Heart left ventricle (tissue), 16 donors: ENCODE data around the gene ARID2. TPM values are rescaled to one million over a fixed set of nuclear protein-coding genes. Genes with fewer than 3 reads are reported as not detected.

Source experiments
- ATAC-seq, 4 donors: fragments of 200-7000 bp; cut with Tn5 transposase; one replicate each; pipeline ENCODE4 v1.9.1; 2020 to 2022; ENCODE audit warnings: moderate library complexity in 4 of 4, mild to moderate bottlenecking in 3 of 4, moderate number of reproducible peaks in 1 of 4
- DNase-seq, 5 donors: peaks; one replicate each; pipeline ENCODE4 v3.0.0-alpha.2; 2020
- H3K27ac ChIP-seq, 12 donors: fragments of 200-600 bp; sonication (generic) in 4 of 12; one replicate each; pipeline versions ENCODE4 v1.5.0 to v1.8.0; 2016 to 2022; ENCODE audit warnings: mild to moderate bottlenecking in 2 of 12
- H3K27me3 ChIP-seq, 9 donors: fragments of 200-600 bp; sonication (generic) in 2 of 9; one replicate each; pipeline versions ENCODE4 v1.5.1 to v1.8.0; 2016 to 2022; ENCODE audit warnings: mild to moderate bottlenecking in 3 of 9
- H3K36me3 ChIP-seq, 9 donors: fragments of 200-600 bp; sonication (generic) in 2 of 9; one replicate each; pipeline versions ENCODE4 v1.5.0 to v1.8.0; 2018 to 2022; ENCODE audit warnings: mild to moderate bottlenecking in 2 of 9
- H3K4me1 ChIP-seq, 12 donors: fragments of 200-600 bp; sonication (generic) in 4 of 12; one replicate each; pipeline versions ENCODE4 v1.5.0 to v1.8.0; 2016 to 2022; ENCODE audit warnings: mild to moderate bottlenecking in 3 of 12
- H3K4me3 ChIP-seq, 12 donors: fragments of 200-600 bp; sonication (generic) in 4 of 12; one replicate each; pipeline versions ENCODE4 v1.5.0 to v1.8.0; 2017 to 2022; ENCODE audit warnings: mild to moderate bottlenecking in 9 of 12, moderate library complexity in 4 of 12
- H3K9me3 ChIP-seq, 12 donors: fragments of 200-600 bp; sonication (generic) in 4 of 12; one replicate each; pipeline versions ENCODE4 v1.5.0 to v1.8.0; 2016 to 2022; ENCODE audit warnings: mild to moderate bottlenecking in 1 of 12
- POLR2A ChIP-seq, 2 donors: fragments of 450-650 bp; IDR thresholded peaks; one replicate each; pipeline ENCODE4 v1.6.1; 2017; ENCODE audit warnings: antibody characterized with exemption in 2 of 2, mild to moderate bottlenecking in 2 of 2, moderate library complexity in 2 of 2
- WGBS, 4 donors: extraction: QIAGEN DNeasy Blood & Tissue Kit in 2 of 4; methylation state at CpG; one replicate each; pipeline versions ENCODE4 v1.1.5 to v1.1.7; 2013 to 2018; 5-methylcytosine and 5-hydroxymethylcytosine counted together
- intact Hi-C, 10 donors: fragments of 100-400 bp; cut with DNase I; formaldehyde crosslinking; loops; one replicate each; pipeline versions ENCODE4 v1.11.1 to v1.14.2; 2022
- polyA plus RNA-seq, 2 donors: library from polyadenylated mRNA; stranded (reverse); fragments of 200-250 nt; gene quantifications; one replicate each; pipeline ENCODE4 v1.2.3, GENCODE V29; 2013
- total RNA-seq, 9 donors: library from RNA; depleted of rRNA in 2 of 9; stranded (reverse); fragments of >200 nt in 2 of 9; fragmentation: NEBNext Ultra II Directional in 3 of 9; extraction: Animal tissue kit (Norgen Biotek cat#: 25700) in 3 of 9; gene quantifications; one replicate each; pipeline versions ENCODE4 v1.1.0 to v1.2.4, GENCODE V29; 2016 to 2023
- TF ChIP-seq, protein P1 (sequence below), 12 donors: fragments of 200-600 bp; sonication (generic) in 4 of 12; IDR thresholded peaks; one replicate each; pipeline versions ENCODE4 v1.5.0 to v1.8.0; 2018 to 2022; ENCODE audit warnings: antibody characterized with exemption in 12 of 12, mild to moderate bottlenecking in 5 of 12
- donor health status: ischemic (EF 13 %, LVEDD 7.1; RV severe dilation, severe dysfunction).
- donor health status: healthy with polysubstance abuse.
- donor health status: DM: no; HTN: yes; CAD: no.
- donor health status: DM: no; HTN: no; CAD: no.
- donor health status: ischemic (EF 25% LVEDD 6.9; RV normal size, moderate dysfunction).
- donor health status: ischemic (EF 25% LVEDD 5.7; RV mildly dilated, moderate dysfunction).
- donor health status: healthy.
- donor health status: DM: yes; HTN: yes; CAD: no.
- donor health status: ischemic (EF 35%, LVEDD 5.7; RV mildly dilated, moderate dysfunction).
- donor health status: nonischemic (EF 11% LVEDD 7.7; RV severe dilation, severe dysfunction).
- donor health status: DM: yes; HTN: yes; CAD: no.
- donor health status: PGD.
- donor health status: ischemic (EF 29% LVEDD 5.4; RV normal size, mild dysfunction).
- donor health status: nonischemic (EF 23%, LVEDD 6.1; RV moderate dilation, normal function).

ARID2 gene
- total and polyA plus RNA-seq, 11 donors: 5.6 to 22.6 (median 18.4) TPM

DNA sequence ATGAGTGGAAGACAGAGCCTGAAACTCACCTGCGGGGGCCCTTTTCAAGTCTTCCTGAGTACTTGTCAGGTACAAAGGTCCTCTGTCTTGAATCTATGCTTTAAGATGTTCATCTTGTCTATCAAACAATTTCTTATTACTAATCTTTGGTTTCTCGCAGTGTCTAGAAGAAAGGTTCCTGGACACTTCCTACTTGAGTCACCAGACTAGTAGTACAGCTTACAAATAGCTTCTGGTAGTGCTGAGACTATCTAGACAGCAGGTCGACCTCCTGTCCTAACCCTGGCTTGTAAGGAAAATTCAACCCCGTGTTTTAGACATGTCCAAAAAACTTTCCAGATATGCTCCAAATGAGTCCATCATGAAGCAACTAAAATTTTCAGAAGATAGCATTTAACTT, 11.2 kb upstream of the ARID2 start:
- ATAC-seq: no peak

DNA sequence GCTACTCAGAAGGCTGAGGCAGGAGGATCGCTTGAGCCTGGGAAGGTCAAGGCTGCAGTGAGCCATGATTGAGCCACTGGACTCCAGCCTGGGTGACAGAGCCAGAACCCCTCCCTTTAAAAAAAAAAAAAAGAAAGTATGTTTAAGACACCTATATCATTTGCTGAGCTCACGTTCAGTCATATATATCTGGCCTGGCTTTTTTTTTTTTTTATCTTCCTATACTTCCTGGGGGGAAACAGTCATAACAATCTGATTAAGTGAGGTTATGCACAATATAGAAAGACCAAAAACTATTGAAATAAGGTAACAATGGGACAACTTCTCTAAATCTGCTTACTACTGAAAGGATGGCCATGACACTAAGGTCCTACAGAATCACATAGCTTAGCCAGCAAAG, 9.4 kb upstream of the ARID2 start:
- Histone ChIP-seq H3K27ac (no peak overlapping the region), H3K9me3 (no peaks in the 10 kb centered on the region), H3K4me1 (peaks cover 2 to 67% (median 40%) of the 10 kb centered on the region in 12 donors), H3K4me3 (no peak overlapping the region), H3K27me3 (no peaks in the 10 kb centered on the region), H3K36me3 (no peaks in the 10 kb centered on the region)
- ATAC-seq (no peak), DNase-seq (no peak)
- TF ChIP-seq, protein P1, sequence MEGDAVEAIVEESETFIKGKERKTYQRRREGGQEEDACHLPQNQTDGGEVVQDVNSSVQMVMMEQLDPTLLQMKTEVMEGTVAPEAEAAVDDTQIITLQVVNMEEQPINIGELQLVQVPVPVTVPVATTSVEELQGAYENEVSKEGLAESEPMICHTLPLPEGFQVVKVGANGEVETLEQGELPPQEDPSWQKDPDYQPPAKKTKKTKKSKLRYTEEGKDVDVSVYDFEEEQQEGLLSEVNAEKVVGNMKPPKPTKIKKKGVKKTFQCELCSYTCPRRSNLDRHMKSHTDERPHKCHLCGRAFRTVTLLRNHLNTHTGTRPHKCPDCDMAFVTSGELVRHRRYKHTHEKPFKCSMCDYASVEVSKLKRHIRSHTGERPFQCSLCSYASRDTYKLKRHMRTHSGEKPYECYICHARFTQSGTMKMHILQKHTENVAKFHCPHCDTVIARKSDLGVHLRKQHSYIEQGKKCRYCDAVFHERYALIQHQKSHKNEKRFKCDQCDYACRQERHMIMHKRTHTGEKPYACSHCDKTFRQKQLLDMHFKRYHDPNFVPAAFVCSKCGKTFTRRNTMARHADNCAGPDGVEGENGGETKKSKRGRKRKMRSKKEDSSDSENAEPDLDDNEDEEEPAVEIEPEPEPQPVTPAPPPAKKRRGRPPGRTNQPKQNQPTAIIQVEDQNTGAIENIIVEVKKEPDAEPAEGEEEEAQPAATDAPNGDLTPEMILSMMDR (IDR thresholded peaks at IDR 0.05): no peak
- no peak for TF ChIP-seq POLR2A (IDR thresholded peaks at IDR 0.05)
- intact Hi-C loops: loop anchor here in 4 of 10 donors (10.0 kb wide), 4 partner anchors 175 to 545 kb away; partner anchors contain the start of gene ANO6 (in 1 of the 4)
- 94 to 100% (median 96%) methylated on average over 2 of the region's 2 CpGs for WGBS, 4 donors

More for the DNA sequence above, 11.2 kb upstream of the ARID2 start:
- intact Hi-C loops: loop anchor here in 1 of 10 donors (5.0 kb wide), 1 partner anchor 46 kb away; no protein-coding TSS in a partner anchor
- Histone ChIP-seq H3K9me3 (no peaks in the 10 kb centered on the region), H3K36me3 (no peaks in the 10 kb centered on the region), H3K4me1 (peaks cover 0 to 58% (median 26%) of the 10 kb centered on the region in 12 donors), H3K4me3 (no peak overlapping the region), H3K27ac (no peak overlapping the region), H3K27me3 (no peaks in the 10 kb centered on the region)
- 80 to 86% (median 83%) methylated on average over 4 of the region's 4 CpGs for WGBS, 4 donors
- DNase-seq: no peak
- TF ChIP-seq, protein P1 (IDR thresholded peaks at IDR 0.05): no peak
- TF ChIP-seq POLR2A (IDR thresholded peaks at IDR 0.05): no peak

DNA sequence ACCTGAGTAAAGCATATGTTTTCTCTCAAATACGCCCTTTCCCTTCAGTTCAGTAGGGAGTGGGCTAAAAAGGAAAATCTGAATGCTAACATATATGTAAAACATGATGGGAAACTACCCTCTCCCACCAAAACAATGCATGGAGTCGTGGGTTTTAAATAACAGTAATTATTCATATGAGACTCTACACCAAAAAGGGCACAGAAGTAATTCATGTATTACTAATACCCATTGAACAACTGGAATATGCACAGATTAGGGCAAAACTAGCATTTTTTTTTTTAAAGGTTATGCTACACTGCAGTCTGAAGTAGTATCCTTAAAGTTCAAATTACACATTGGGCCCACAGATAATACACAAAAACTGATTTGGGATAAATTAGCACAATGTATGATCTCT, 8.1 kb upstream of the ARID2 start:
- ATAC-seq (no peak), DNase-seq (no peak)
- intact Hi-C loops: loop anchor here in 4 of 10 donors (10.0 kb wide), 4 partner anchors 177 to 547 kb away; partner anchors contain the start of gene ANO6 (in 1 of the 4)
- TF ChIP-seq, protein P1 (IDR thresholded peaks at IDR 0.05): no peak
- no peak for TF ChIP-seq POLR2A (IDR thresholded peaks at IDR 0.05)
- Histone ChIP-seq H3K9me3 (no peaks in the 10 kb centered on the region), H3K27me3 (no peaks in the 10 kb centered on the region), H3K4me1 (peaks cover 2 to 69% (median 43%) of the 10 kb centered on the region in 12 donors), H3K4me3 (no peak overlapping the region), H3K27ac (no peak overlapping the region), H3K36me3 (no peaks in the 10 kb centered on the region)
- WGBS, 4 donors: 87 to 95% (median 90%) methylated on average over 2 of the region's 2 CpGs

DNA sequence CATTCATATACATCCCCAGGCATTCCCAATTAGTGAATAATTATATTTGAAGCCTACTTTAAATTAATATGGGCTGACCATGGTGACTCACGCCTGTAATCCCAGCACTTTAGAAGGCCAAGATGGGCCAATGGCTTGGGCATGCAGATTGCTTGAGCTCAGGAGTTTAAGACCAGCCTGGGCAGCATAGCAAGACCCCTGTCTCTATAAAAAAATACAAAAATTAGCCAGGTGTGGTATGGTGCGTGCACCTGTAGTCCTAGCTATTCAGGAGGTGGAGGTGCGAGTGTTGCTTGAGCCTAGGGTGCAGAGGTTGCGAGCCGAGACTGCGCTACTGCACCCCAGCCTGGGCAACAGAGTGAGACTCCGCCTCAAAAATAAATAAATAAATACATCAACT, 7.6 kb upstream of the ARID2 start:
- no peak for ATAC-seq
- WGBS, 4 donors: 96 to 99% (median 98%) methylated on average over 7 of the region's 7 CpGs
- intact Hi-C loops: loop anchor here in 4 of 10 donors (10.0 kb wide), 4 partner anchors 177 to 547 kb away; partner anchors contain the start of gene ANO6 (in 1 of the 4)

More for the DNA sequence above, 7.6 kb upstream of the ARID2 start:
- peaks cover 2 to 69% (median 43%) of the 10 kb centered on the region in 12 donors for H3K4me1 ChIP-seq
- no peaks in the 10 kb centered on the region for H3K9me3 ChIP-seq
- TF ChIP-seq POLR2A (IDR thresholded peaks at IDR 0.05): no peak
- TF ChIP-seq, protein P1 (IDR thresholded peaks at IDR 0.05): no peak
- H3K4me3 ChIP-seq: no peak overlapping the region
- no peaks in the 10 kb centered on the region for H3K36me3 ChIP-seq
- no peak overlapping the region for H3K27ac ChIP-seq
- no peak for DNase-seq
- no peaks in the 10 kb centered on the region for H3K27me3 ChIP-seq
